Posterior cingulate gyrus (tissue), 11 donors: ENCODE data around the gene IFTAP.
"Not testable (repeated sequence)": the region's sequence is repeated elsewhere in the genome, so short reads cannot be mapped to it uniquely, and the experiment has no call there.

Source experiments
- DNase-seq, 10 donors: peaks; one replicate each; pipeline versions ENCODE4 v3.0.0 to v3.0.0-alpha.2; 2020 to 2021; ENCODE audit warnings: mixed read lengths in 3 of 10
- intact Hi-C: fragments of 100-400 bp; cut with DNase I; formaldehyde crosslinking; loops from one replicate; pipeline ENCODE4 v1.15.1; 2023

The IFTAP gene

DNA sequence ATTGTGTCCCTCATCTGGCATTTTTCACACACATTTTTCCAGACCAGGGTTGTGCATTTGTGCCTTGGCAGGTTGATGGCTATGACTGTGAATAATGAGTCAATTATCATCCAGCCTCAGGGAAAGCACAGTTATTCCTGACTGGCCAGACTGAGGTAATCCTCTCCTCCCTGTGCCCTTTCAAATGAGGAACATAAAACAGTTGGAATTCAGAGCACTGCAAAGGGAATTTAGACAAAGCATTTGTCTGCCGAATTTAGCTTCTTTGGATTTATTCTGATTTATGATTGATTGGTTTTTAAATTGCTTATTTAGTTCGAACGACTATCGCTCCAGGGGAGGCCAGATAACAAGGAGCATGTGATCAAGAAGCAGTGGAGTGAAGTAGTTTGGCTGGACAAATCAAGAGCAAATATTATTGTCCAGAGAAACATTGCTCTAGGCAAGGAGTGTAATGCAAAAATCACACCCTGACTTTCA is 34.5 kb downstream of the IFTAP start:
- intact Hi-C loops, result no loop called here
- no peak for DNase-seq

GRCh38 chr11:36631774-36632173 is 37.5 kb downstream of the IFTAP start:
- DNase-seq, result no peak
- intact Hi-C loops, result no loop called here

DNA sequence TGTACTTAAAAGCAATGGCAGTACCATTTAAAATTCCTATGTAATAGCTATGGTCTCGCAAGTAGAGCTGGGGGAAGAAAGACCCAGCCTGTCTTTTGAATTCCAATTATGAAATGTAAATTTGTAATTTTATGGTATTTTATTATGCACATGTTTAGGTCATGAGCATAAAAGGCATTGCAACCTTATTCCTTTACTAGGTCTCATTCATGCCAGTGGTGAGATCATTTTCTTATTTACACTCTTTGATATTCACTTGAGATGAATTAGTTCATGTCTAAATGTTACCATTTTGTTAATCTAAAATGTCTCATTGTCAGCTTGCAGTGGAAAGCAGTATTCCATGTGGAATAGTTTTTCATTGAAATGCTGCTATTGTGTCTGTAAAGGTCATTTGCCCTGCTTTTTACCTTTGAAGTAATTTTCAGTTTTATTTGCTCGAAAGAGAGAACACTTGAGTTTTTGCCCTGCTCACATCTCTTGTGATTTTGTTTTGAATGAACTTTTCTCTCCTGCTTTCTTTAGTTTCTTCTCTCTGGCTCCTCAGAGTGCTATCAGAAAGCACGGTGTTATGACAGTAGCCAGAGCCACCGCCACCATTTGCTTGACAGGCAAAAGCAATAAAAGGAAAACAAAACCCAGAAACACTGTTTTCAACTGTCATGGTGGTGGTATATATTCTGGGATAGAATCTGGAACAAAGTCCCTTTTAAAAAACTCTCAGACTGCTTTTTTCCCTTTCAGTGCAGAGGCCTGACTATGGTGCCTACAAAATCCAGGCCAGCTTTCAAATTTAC is 41.0 kb downstream of the IFTAP start:
- DNase-seq, result no peak
- intact Hi-C loops, result no loop called here

GRCh38 chr11:36638556-36638955 is 44.3 kb downstream of the IFTAP start:
- DNase-seq, result no peak
- intact Hi-C loops, result no loop called here

DNA sequence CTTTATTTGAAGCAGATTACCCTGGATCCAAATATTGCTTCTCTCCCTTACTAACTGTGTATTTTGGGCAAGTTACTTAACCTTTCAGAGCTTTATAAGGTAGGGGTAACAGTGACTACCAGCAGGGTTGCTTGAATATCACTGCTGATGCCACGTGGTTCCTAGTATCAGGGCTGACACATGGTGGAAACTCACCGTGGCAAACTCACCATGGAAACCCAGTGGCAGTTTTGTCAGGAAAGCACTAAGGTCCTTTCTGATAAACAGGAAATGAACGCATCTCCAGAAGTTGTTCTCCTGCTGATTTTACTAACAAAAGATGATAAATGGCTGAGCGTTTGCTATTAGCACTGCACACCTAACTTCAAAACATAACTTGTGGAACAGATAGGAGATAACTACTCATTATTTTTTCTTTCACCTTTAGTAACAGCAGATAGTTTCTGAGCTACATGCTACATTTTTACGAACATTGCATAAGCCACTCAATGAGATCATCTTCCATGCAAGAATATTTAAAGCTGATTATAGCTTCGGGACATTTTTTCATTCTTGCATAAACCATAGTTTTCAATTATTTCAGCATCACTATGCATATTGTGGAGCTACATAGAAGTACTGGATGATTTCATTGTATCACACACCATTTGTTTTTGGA is 63.4 kb downstream of the IFTAP start:
- no peak for DNase-seq
- intact Hi-C loops, result no loop called here

- intact Hi-C loops, DNase-seq: not testable (repeated sequence)
Measured at GRCh38 chr11:36661359-36661758, 67.1 kb downstream of the IFTAP start.

DNA sequence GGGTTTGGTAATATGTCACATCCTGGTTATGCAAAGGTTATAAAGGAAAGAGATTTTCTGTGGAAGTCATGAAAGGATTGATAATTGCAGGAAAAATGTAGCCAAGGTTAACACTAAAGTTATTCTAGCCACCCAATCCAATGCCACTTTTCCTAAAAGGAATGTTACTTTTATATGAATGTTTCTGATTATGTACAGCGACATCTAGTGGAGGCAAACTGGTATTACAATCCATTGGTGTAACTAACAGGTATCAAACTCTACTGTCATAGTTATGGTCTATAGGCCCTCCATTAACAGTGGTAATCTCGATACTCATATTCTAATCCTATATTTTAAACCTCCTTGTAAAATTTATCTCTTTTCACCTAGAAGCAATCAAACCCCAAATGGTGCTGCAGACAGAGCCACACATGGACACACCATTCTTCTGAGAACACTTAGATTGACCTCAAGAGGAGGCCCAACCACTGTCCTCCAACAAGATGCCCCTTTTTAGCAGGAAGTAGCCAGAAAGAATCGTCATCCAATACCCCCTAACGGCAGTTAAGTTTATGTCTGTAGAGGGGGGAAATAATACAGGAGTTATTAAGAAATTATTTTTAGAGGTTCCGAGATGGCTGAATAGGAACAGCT is 78.6 kb downstream of the IFTAP start:
- intact Hi-C loops, result loop anchor here (1.0 kb wide), 1 partner anchor 109 kb away; no protein-coding TSS in a partner anchor
- no peak for DNase-seq

- DNase-seq, intact Hi-C loops: not testable (repeated sequence)
Measured at GRCh38 chr11:36679547-36679946, 85.2 kb downstream of the IFTAP start.

DNA sequence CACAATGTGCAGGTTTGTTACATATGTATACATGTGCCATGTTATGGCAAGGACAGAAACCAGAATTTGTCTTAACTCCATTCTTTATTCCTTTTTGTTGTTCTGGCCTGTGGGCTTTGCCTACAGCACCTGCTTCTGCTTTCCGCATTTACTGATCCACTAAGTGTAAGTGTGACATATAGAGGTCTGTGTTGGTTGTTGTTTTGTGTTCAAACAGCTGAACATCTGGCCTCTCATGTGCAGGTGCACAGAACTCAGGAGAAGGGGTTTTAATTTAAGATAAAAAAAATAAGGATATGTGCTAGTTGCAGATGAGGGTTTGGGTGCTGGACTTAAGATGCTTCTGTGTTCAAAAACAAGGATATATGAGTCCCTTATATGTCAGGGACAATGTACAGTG is 89.5 kb downstream of the IFTAP start:
- no peak for DNase-seq
- intact Hi-C loops, result no loop called here

- intact Hi-C loops, result no loop called here
- DNase-seq, result no peak
Measured at GRCh38 chr11:36684840-36685801, 90.8 kb downstream of the IFTAP start.

DNA sequence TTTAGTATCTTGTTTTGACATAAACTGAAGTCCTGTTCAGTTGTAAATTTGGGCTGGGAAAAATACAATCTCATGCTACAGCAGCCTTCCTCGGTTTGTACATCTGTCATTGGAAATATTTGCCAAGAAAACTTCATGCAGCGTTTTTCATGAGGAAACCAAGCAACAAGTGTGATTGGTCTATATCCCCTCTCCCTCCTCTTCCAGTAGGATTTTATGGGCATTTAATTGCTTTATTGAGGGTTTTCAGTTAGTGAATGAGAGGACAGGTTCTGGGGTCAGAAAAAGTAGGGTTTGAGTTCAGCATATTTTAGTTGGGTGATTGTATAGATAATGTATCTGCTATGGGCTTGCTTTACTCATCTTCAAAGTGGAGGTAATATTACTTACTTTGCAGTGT is 93.8 kb downstream of the IFTAP start:
- intact Hi-C loops, result no loop called here
- DNase-seq, result no peak

GRCh38 chr11:36688571-36689291 is 94.4 kb downstream of the IFTAP start:
- intact Hi-C loops, result no loop called here
- no peak for DNase-seq

GRCh38 chr11:36689442-36689841 is 95.1 kb downstream of the IFTAP start:
- DNase-seq, result no peak
- intact Hi-C loops, result no loop called here

GRCh38 chr11:36692704-36693103 is 98.4 kb downstream of the IFTAP start:
- no peak for DNase-seq
- intact Hi-C loops, result no loop called here

DNA sequence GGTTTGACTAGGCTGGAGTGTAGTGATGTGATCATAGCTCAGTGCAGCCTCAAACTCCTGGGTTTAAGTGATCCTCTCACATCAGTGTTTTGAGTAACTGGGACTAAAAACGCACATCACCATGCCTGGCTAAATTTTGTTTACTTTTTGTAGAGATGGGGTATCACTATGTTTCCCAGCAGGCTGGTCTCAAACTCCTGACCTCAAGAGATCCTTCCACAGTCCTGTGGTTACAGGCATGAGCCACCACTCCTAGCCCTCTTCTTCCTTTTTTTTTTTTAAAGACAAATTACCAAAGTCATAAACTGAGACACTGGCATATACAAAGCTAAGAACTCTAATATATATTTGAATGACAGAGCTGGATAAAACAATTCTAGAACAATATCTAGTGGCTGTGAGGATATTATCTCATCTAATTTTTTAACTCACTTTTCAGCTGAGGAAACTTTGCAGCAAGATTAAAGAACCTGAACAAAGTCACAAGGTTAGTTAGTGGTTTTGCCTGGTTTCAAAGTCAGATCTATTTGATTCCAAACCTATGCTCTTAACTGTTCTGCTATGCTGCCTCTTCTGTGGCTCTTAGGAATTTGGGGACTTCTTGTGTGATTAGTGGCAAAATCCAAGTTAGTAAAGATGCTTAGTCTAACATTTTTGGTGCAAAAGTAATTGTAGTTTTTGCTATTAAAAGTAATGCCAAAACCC is 99.0 kb downstream of the IFTAP start:
- intact Hi-C loops, result no loop called here

GRCh38 chr11:36695111-36695510 is 100.8 kb downstream of the IFTAP start:
- intact Hi-C loops, result no loop called here
- DNase-seq, result no peak

More for the DNA sequence above, 99.0 kb downstream of the IFTAP start:
- no peak for DNase-seq

- intact Hi-C loops, result no loop called here
- no peak for DNase-seq
Measured at GRCh38 chr11:36695571-36695970, 101.3 kb downstream of the IFTAP start.

- no peak for DNase-seq
- intact Hi-C loops, result no loop called here
Measured at GRCh38 chr11:36696550-36696949, 102.2 kb downstream of the IFTAP start.

- intact Hi-C loops, result no loop called here
Measured at GRCh38 chr11:36699271-36699670, 105.0 kb downstream of the IFTAP start.

More at GRCh38 chr11:36699271-36699670, 105.0 kb downstream of the IFTAP start:
- DNase-seq, result no peak
